K562 (cell line): ENCODE results near the gene TTC33. TPM values are rescaled to one million over a fixed set of nuclear protein-coding genes. Genes with fewer than 3 reads are reported as not detected.

ENCODE experiments used
- ATAC-seq: fragments of 200-7000 bp; cut with Tn5 transposase; 3 replicates; pipeline ENCODE4 v1.9.1; 2020; ENCODE audit warnings: moderate library complexity
- BruUV-seq: library from RNA; stranded (reverse); fragments of 400-500 nt; replicated peaks from 2 replicates; lab custom pipeline; 2021; lab: Mats Ljungman, UMichigan
- CTCF ChIA-PET: fragments of 300-600 bp; formaldehyde crosslinking; extraction: SDS; loops from one replicate; lab custom pipeline; 2021; ENCODE audit warnings: low intra/inter-chr PET ratio; lab: Yijun Ruan, JAX
- POLR2A ChIA-PET: fragments of 300-600, 350-650 bp; sonication (Branson Sonifier 250); formaldehyde crosslinking; extraction: SDS; loops from one replicate; lab custom pipeline; 2021; ENCODE audit warnings: antibody characterized with exemption, inconsistent platforms; lab: Yijun Ruan, JAX
- DNase-seq, 4 experiments: peaks; one replicate each; pipeline versions ENCODE4 v3.0.0 to v3.0.0-alpha.2; 2011 to 2018; ENCODE audit warnings: low spot score in 3 of 4, mixed read lengths in 3 of 4; ENCODE audit errors: extremely low read depth in 1 of 4
- FAIRE-seq: peaks from 2 replicates; lab custom pipeline; 2011; peaks lifted over from hg19 to GRCh38; lab: Jason Lieb, UNC
- H2AFZ ChIP-seq: 2 replicates; pipeline ENCODE4 v1.6.0; 2011; ENCODE audit warnings: low read depth, low read length, control low read depth, inconsistent platforms
- H3K27ac ChIP-seq: fragments of 200-600 bp; 3 replicates; pipeline ENCODE4 v1.8.0; 2011; ENCODE audit warnings: low read depth, mild to moderate bottlenecking, control low read depth, inconsistent platforms, low read length, moderate library complexity, mixed read lengths; ENCODE audit errors: extremely low read depth
- H3K27me3 ChIP-seq, 2 experiments: fragments of 300-600 bp in 1 of 2; 2 replicates in 1 of 2; 3 replicates in 1 of 2; pipeline versions ENCODE4 v1.6.0 to v1.8.0; 2011; ENCODE audit warnings: inconsistent platforms in 2 of 2, low read length in 2 of 2, mild to moderate bottlenecking in 1 of 2, mixed read lengths in 1 of 2, moderate library complexity in 1 of 2; ENCODE audit not compliant: control insufficient read depth in 2 of 2, insufficient read depth in 2 of 2
- H3K36me3 ChIP-seq: fragments of 300-600 bp; 3 replicates; pipeline ENCODE4 v1.8.0; 2011; ENCODE audit warnings: mild to moderate bottlenecking, low read length, inconsistent platforms; ENCODE audit not compliant: control insufficient read depth, insufficient read depth
- H3K4me1 ChIP-seq, 2 experiments: fragments of 200-600 bp in 1 of 2; replicated peaks in 1 of 2; 2 replicates in 1 of 2; 3 replicates in 1 of 2; pipeline versions ENCODE4 v1.5.1 to v1.8.0; 2011; ENCODE audit warnings: inconsistent platforms in 2 of 2, low read length in 2 of 2, mild to moderate bottlenecking in 1 of 2, mixed read lengths in 1 of 2, moderate library complexity in 1 of 2; ENCODE audit not compliant: control insufficient read depth in 2 of 2, insufficient read depth in 2 of 2
- H3K4me2 ChIP-seq: 2 replicates; pipeline ENCODE4 v1.6.1; 2011; ENCODE audit warnings: low read length, control low read depth, inconsistent platforms, mixed read lengths; ENCODE audit not compliant: insufficient read depth
- H3K4me3 ChIP-seq: fragments of 200-600 bp; sonication (generic), shearing (Covaris generic); 2 replicates; pipeline ENCODE4 v1.5.1; 2016; ENCODE audit warnings: control low read depth, inconsistent platforms
- H3K79me2 ChIP-seq: fragments of 200-600 bp; 3 replicates; pipeline ENCODE4 v1.8.0; 2011; ENCODE audit warnings: low read length, inconsistent platforms; ENCODE audit not compliant: control insufficient read depth, insufficient read depth
- H3K9ac ChIP-seq, 2 experiments: 2 replicates each; pipeline versions ENCODE4 v1.6.0 to v1.6.1; 2011; ENCODE audit warnings: low read depth in 2 of 2, low read length in 2 of 2, control low read depth in 1 of 2, inconsistent platforms in 1 of 2, mild to moderate bottlenecking in 1 of 2, mixed read lengths in 1 of 2; ENCODE audit not compliant: insufficient read depth in 1 of 2
- H3K9me1 ChIP-seq: one replicate; pipeline ENCODE4 v1.6.0; 2011; ENCODE audit warnings: inconsistent platforms, mild to moderate bottlenecking, low read length, moderate library complexity; ENCODE audit not compliant: control insufficient read depth, insufficient read depth
- H3K9me3 ChIP-seq: replicated peaks from 2 replicates; pipeline ENCODE4 v1.5.1; 2011; ENCODE audit warnings: low read depth, low read length, inconsistent platforms; ENCODE audit not compliant: control insufficient read depth, insufficient read depth
- H4K20me1 ChIP-seq: replicated peaks from 2 replicates; pipeline ENCODE4 v1.6.1; 2011; ENCODE audit warnings: low read length, inconsistent platforms, mixed read lengths; ENCODE audit not compliant: control insufficient read depth, insufficient read depth
- BRF1 ChIP-seq: IDR thresholded peaks from 3 replicates; pipeline ENCODE4 v1.6.1; 2011; ENCODE audit warnings: borderline replicate concordance, mild to moderate bottlenecking; ENCODE audit not compliant: insufficient read length; ENCODE audit errors: extremely low read depth
- DACH1 ChIP-seq: fragments of 450-650 bp; IDR thresholded peaks from 2 replicates; pipeline ENCODE4 v1.6.1; 2018; ENCODE audit not compliant: partially characterized antibody
- GATA2 ChIP-seq: sonication (generic); formaldehyde crosslinking; IDR thresholded peaks from 2 replicates; pipeline ENCODE4 v1.4.0; 2020; ENCODE audit warnings: mild to moderate bottlenecking, missing genetic modification reagents
- NFRKB ChIP-seq: fragments of 450-650 bp; IDR thresholded peaks from 2 replicates; pipeline ENCODE4 v1.6.1; 2016; ENCODE audit warnings: low read depth
- RFX7 ChIP-seq: fragments of 250-450 bp; sonication (Bioruptor Pico); IDR thresholded peaks from 2 replicates; pipeline ENCODE4 v1.5.1; 2021; ENCODE audit warnings: mild to moderate bottlenecking
- ZNF589 ChIP-seq: fragments of 200-800 bp; sonication (Bioruptor generic); IDR thresholded peaks from 2 replicates; pipeline ENCODE4 v1.6.1; 2016; ENCODE audit warnings: low read depth, missing genetic modification characterization, missing compliant biosample characterization
- WGBS: fragments of 100-300 bp; shearing (Covaris generic); methylation state at CpG from one replicate; pipeline ENCODE4 v1.1.6; 2016; ENCODE audit warnings: low coverage, mixed read lengths; ENCODE audit not compliant: insufficient coverage; ENCODE audit errors: missing lambda C conversion rate; 5-methylcytosine and 5-hydroxymethylcytosine counted together
- in situ Hi-C: fragments of 300-500 bp; cut with MboI; formaldehyde crosslinking; loops from 4 replicates; pipeline ENCODE4 v1.15.0; 2018; ENCODE audit warnings: inconsistent platforms, mixed read lengths
- intact Hi-C: fragments of 100-400 bp; cut with micrococcal nuclease; formaldehyde crosslinking; loops from 2 replicates; pipeline ENCODE4 v1.14.2; 2022
- polyA plus RNA-seq, 8 experiments: library from polyadenylated mRNA; depleted of rRNA in 4 of 8; stranded (reverse) in 5 of 8; unstranded in 3 of 8; fragments of >200 nt; fragmentation: Nextera tagmentation in 2 of 8; fragmentation: Illumina TruSeq in 1 of 8; extraction: Ambion mirVana in 2 of 8; extraction: Trizol in 1 of 8; gene quantifications; 2 replicates each; pipeline versions ENCODE4 v1.2.1 to v1.2.3, GENCODE V29; 2011 to 2014; ENCODE audit warnings: inconsistent platforms in 1 of 8, missing spikeins in 1 of 8
- total RNA-seq, 7 experiments: library from RNA; depleted of rRNA in 6 of 7; stranded (reverse); fragments of >200 nt in 6 of 7; fragmentation: Illumina TruSeq in 2 of 7; extraction: Trizol in 2 of 7; gene quantifications; 2 replicates each; pipeline versions ENCODE4 v1.2.1 to v1.2.3, GENCODE V29; 2011 to 2021; ENCODE audit warnings: low replicate concordance in 1 of 7
- TF ChIP-seq, protein P1 (sequence below), 3 experiments: IDR thresholded peaks in 2 of 3; conservative IDR thresholded peaks in 1 of 3; 2 replicates each; pipeline ENCODE4 v1.5.1; 2011 to 2012; ENCODE audit warnings: low read length in 3 of 3, mild to moderate bottlenecking in 3 of 3, control low read depth in 2 of 3, improper control_type of control experiment in 1 of 3, inconsistent platforms in 1 of 3, low read depth in 1 of 3, mixed read lengths in 1 of 3, moderate library complexity in 1 of 3; ENCODE audit not compliant: insufficient read depth in 2 of 3

TTC33 gene
- total and polyA plus RNA-seq, 9 of the 15 experiments (the other 6 are each of a cell fraction or from before 2014, with no cell fraction given), result 11.5 to 24.9 (median 21.1) TPM

DNA sequence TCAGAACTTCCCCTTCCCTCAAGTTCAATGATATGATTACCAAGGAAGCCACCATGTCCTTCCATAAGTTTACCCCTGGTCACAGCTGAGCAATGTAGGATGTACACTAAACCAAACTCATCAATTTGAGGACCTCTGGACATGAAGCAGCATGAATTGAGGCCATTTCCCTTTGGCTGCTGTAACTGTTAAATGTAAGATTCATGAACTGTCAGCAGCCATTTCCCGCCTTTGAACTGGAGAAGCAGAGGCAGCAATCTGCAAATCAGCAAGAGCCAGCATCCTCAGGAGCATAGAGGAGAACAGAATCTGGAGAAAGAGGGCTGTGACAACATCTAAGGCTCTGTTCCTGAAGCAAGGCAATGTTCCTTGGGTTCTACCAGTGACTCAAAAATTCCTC is 180.3 kb downstream of the TTC33 start:
- in situ Hi-C loops, result no loop called here
- no TSS peak for BruUV-seq
- DNase-seq (no peak), FAIRE-seq (no peak), ATAC-seq (no peak)
- no peaks in the 10 kb centered on the region for H3K27me3 ChIP-seq
- H4K20me1 ChIP-seq, result no peaks in the 10 kb centered on the region
- no peaks in the 10 kb centered on the region for H3K36me3 ChIP-seq
- H3K4me2 ChIP-seq, result no peak overlapping the region
- ChIA-PET CTCF (no interaction called here), POLR2A (interaction anchor here (0.9 kb wide), 1 partner anchor 12 kb away, joined by 4 read pairs; no protein-coding TSS in a partner anchor)
- no peak overlapping the region for H3K9ac ChIP-seq
- no peaks in the 10 kb centered on the region for H3K4me1 ChIP-seq
- no peaks in the 10 kb centered on the region for H3K79me2 ChIP-seq
- H3K9me1 ChIP-seq, result no peaks in the 10 kb centered on the region
- no peak overlapping the region for H2AFZ ChIP-seq
- no peak overlapping the region for H3K27ac ChIP-seq
- no peaks in the 10 kb centered on the region for H3K9me3 ChIP-seq
- TF ChIP-seq GATA2 (CRISPR knock-in tag) (no peak), NFRKB (no peak), ZNF589 (CRISPR knock-in tag) (no peak), RFX7 (CRISPR knock-in tag) (no peak), BRF1 (no peak), DACH1 (no peak)
- TF ChIP-seq, protein P1, sequence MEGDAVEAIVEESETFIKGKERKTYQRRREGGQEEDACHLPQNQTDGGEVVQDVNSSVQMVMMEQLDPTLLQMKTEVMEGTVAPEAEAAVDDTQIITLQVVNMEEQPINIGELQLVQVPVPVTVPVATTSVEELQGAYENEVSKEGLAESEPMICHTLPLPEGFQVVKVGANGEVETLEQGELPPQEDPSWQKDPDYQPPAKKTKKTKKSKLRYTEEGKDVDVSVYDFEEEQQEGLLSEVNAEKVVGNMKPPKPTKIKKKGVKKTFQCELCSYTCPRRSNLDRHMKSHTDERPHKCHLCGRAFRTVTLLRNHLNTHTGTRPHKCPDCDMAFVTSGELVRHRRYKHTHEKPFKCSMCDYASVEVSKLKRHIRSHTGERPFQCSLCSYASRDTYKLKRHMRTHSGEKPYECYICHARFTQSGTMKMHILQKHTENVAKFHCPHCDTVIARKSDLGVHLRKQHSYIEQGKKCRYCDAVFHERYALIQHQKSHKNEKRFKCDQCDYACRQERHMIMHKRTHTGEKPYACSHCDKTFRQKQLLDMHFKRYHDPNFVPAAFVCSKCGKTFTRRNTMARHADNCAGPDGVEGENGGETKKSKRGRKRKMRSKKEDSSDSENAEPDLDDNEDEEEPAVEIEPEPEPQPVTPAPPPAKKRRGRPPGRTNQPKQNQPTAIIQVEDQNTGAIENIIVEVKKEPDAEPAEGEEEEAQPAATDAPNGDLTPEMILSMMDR (IDR thresholded peaks at IDR 0.05 in 2 of 3, conservative IDR thresholded peaks at IDR 0.05 in 1 of 3; ENCODE audit: insufficient read depth in 2 of 3, low read depth in 1 of 3, low read length in 3 of 3), result no peak
- WGBS, result 5% methylated on average over 1 of the region's 1 CpG
- intact Hi-C loops, result no loop called here
- H3K4me3 ChIP-seq, result no peak overlapping the region
